Neural progenitor cell (in vitro differentiated cells): ENCODE measurements around the gene PTPRH. TPM values are rescaled to one million over a fixed set of nuclear protein-coding genes. Genes with fewer than 3 reads are reported as not detected.

Source experiments
- DNase-seq: peaks from one replicate; pipeline ENCODE4 v3.0.0-alpha.2; 2016; ENCODE audit warnings: low spot score
- H2AFZ ChIP-seq: fragments of 200-600 bp; sonication (generic); replicated peaks from 2 replicates; pipeline ENCODE4 v1.6.1; 2016; ENCODE audit warnings: antibody characterized with exemption
- H3F3A ChIP-seq: fragments of 200-600 bp; sonication (generic); 2 replicates; pipeline ENCODE4 v1.6.1; 2016; ENCODE audit warnings: antibody characterized with exemption, low read depth
- H3K27ac ChIP-seq: fragments of 200-600 bp; sonication (generic); 2 replicates; pipeline ENCODE4 v1.5.1; 2016; ENCODE audit warnings: mild to moderate bottlenecking
- H3K27me3 ChIP-seq: fragments of 200-600 bp; sonication (generic); 2 replicates; pipeline ENCODE4 v1.6.1; 2016; ENCODE audit warnings: mild to moderate bottlenecking, moderate library complexity
- H3K36me3 ChIP-seq: fragments of 200-600 bp; sonication (generic); 2 replicates; pipeline ENCODE4 v1.5.1; 2016
- H3K4me1 ChIP-seq: fragments of 200-600 bp; sonication (generic); 2 replicates; pipeline ENCODE4 v1.6.1; 2016; ENCODE audit warnings: mixed run types
- H3K4me2 ChIP-seq: fragments of 200-600 bp; sonication (generic); 2 replicates; pipeline ENCODE4 v1.6.1; 2016
- H3K4me3 ChIP-seq: fragments of 200-600 bp; sonication (generic); 2 replicates; pipeline ENCODE4 v1.5.1; 2016
- H3K79me2 ChIP-seq: fragments of 200-600 bp; sonication (generic); 2 replicates; pipeline ENCODE4 v1.6.1; 2016; ENCODE audit warnings: low read depth
- H3K9ac ChIP-seq: fragments of 200-600 bp; sonication (generic); 2 replicates; pipeline ENCODE4 v1.6.1; 2016
- H3K9me3 ChIP-seq: fragments of 200-600 bp; sonication (generic); 2 replicates; pipeline ENCODE4 v1.5.1; 2016; ENCODE audit warnings: low read depth
- H4K20me1 ChIP-seq: fragments of 200-600 bp; sonication (generic); 2 replicates; pipeline ENCODE4 v1.6.1; 2016; ENCODE audit warnings: low read depth
- H3K27ac Mint-ChIP-seq: 3 replicates; pipeline ENCODE4 v1.8.0; 2021; ENCODE audit warnings: mixed read lengths
- H3K27me3 Mint-ChIP-seq: 2 replicates; pipeline ENCODE4 v1.8.0; 2022; ENCODE audit warnings: low read depth, mild to moderate bottlenecking, inconsistent platforms, moderate library complexity, mixed read lengths; ENCODE audit not compliant: insufficient read depth
- H3K36me3 Mint-ChIP-seq: 3 replicates; pipeline ENCODE4 v1.8.0; 2021; ENCODE audit warnings: mixed read lengths
- H3K4me1 Mint-ChIP-seq: 3 replicates; pipeline ENCODE4 v1.8.0; 2021; ENCODE audit warnings: mixed read lengths
- H3K4me3 Mint-ChIP-seq: 3 replicates; pipeline ENCODE4 v1.8.0; 2021; ENCODE audit warnings: mild to moderate bottlenecking, moderate library complexity, mixed read lengths
- H3K9me3 Mint-ChIP-seq: 3 replicates; pipeline ENCODE4 v1.8.0; 2020; ENCODE audit warnings: mixed read lengths
- EZH2 ChIP-seq: fragments of 200-600 bp; sonication (generic); IDR thresholded peaks from 2 replicates; pipeline ENCODE4 v1.6.1; 2017; ENCODE audit warnings: antibody characterized with exemption, mild to moderate bottlenecking, moderate library complexity
- EZH2phosphoT487 ChIP-seq: fragments of 200-600 bp; sonication (generic); IDR thresholded peaks from 2 replicates; pipeline ENCODE4 v1.6.1; 2017; ENCODE audit warnings: antibody characterized with exemption
- total RNA-seq: library from RNA; depleted of rRNA; stranded (reverse); fragments of >200 nt; gene quantifications from 2 replicates; pipeline ENCODE4 v1.2.3, GENCODE V29; 2015; ENCODE audit warnings: low replicate concordance
- TF ChIP-seq, protein P1 (sequence below): fragments of 200-600 bp; sonication (generic); IDR thresholded peaks from 2 replicates; pipeline ENCODE4 v1.5.1; 2017; ENCODE audit warnings: antibody characterized with exemption, mild to moderate bottlenecking

The PTPRH gene
- total RNA-seq, 1 donor from 2014 or later: not detected

DNA sequence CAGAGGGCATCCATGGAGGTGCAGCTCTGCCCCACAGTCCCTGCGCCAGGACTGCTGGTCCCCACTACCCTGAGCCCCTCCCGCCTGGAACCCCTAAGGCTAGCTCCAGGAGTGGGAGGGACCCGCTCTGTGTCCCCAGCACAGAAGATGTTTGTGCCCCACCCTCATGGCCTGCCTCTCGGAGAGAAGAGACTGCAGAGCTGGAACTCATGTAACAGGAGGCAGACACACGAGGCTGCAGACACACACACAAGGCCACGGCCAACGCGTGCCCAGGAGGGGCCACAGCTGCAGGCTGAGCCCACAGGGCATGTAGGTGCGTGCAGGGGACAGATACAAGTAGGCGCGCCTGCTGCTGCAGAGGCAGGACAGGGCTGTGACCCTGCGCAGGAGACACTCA, 29.7 kb upstream of the PTPRH start:
- no peaks in the 10 kb centered on the region for H3K4me1 ChIP-seq
- TF ChIP-seq EZH2: no peak
- TF ChIP-seq, protein P1, sequence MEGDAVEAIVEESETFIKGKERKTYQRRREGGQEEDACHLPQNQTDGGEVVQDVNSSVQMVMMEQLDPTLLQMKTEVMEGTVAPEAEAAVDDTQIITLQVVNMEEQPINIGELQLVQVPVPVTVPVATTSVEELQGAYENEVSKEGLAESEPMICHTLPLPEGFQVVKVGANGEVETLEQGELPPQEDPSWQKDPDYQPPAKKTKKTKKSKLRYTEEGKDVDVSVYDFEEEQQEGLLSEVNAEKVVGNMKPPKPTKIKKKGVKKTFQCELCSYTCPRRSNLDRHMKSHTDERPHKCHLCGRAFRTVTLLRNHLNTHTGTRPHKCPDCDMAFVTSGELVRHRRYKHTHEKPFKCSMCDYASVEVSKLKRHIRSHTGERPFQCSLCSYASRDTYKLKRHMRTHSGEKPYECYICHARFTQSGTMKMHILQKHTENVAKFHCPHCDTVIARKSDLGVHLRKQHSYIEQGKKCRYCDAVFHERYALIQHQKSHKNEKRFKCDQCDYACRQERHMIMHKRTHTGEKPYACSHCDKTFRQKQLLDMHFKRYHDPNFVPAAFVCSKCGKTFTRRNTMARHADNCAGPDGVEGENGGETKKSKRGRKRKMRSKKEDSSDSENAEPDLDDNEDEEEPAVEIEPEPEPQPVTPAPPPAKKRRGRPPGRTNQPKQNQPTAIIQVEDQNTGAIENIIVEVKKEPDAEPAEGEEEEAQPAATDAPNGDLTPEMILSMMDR: no peak
- no peak for TF ChIP-seq EZH2phosphoT487
- peaks cover 29% of the 10 kb centered on the region for H3K36me3 Mint-ChIP-seq

DNA sequence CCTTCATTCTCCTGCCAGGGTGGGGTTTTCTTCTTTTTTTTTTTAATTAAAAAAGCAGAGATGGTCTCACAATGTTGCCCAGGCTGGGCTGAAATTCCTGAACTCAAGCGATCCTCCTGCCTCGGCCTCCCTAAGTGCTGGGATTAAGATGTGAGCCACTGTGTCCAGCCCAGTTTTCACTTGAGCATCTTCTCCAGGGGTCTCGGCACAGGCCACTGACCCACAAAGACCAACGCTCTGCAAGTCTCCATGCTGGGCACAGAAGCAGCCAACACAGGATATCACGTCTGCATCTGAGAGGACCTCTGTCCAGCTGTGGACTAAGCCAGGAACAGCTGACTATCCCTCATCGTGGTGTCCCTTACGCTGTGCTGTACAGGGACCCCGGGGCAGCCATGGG, 28.7 kb upstream of the PTPRH start:
- H3K79me2 ChIP-seq: no peaks in the 10 kb centered on the region
- no peaks in the 10 kb centered on the region for H3K27me3 ChIP-seq
- no peak overlapping the region for H3K4me3 ChIP-seq
- H3K4me2 ChIP-seq: no peak overlapping the region
- Mint-ChIP-seq H3K9me3 (no peaks in the 10 kb centered on the region), H3K27ac (no peak overlapping the region), H3K4me1 (no peaks in the 10 kb centered on the region), H3K27me3 (peaks cover 10% of the 10 kb centered on the region), H3K36me3 (peaks cover 27% of the 10 kb centered on the region), H3K4me3 (no peak overlapping the region)
- no peak for DNase-seq
- H3K4me1 ChIP-seq: no peaks in the 10 kb centered on the region
- no peaks in the 10 kb centered on the region for H3K36me3 ChIP-seq
- no peaks in the 10 kb centered on the region for H3F3A ChIP-seq
- no peak overlapping the region for H3K27ac ChIP-seq
- no peak overlapping the region for H3K9ac ChIP-seq
- no peak overlapping the region for H2AFZ ChIP-seq
- no peaks in the 10 kb centered on the region for H4K20me1 ChIP-seq
- TF ChIP-seq EZH2: no peak
- TF ChIP-seq EZH2phosphoT487: no peak
- TF ChIP-seq, protein P1: no peak
- H3K9me3 ChIP-seq: no peaks in the 10 kb centered on the region

More for the DNA sequence above, 29.7 kb upstream of the PTPRH start:
- H3K27ac Mint-ChIP-seq: no peak overlapping the region
- Histone ChIP-seq H3K36me3 (no peaks in the 10 kb centered on the region), H3F3A (no peaks in the 10 kb centered on the region), H3K9ac (no peak overlapping the region), H3K4me3 (no peak overlapping the region), H3K4me2 (no peak overlapping the region), H4K20me1 (peaks cover 4% of the 10 kb centered on the region), H3K79me2 (no peaks in the 10 kb centered on the region), H3K27me3 (no peaks in the 10 kb centered on the region), H3K9me3 (no peaks in the 10 kb centered on the region), H3K27ac (no peak overlapping the region), H2AFZ (no peak overlapping the region)
- DNase-seq: no peak
- H3K27me3 Mint-ChIP-seq: peaks cover 10% of the 10 kb centered on the region
- no peaks in the 10 kb centered on the region for H3K4me1 Mint-ChIP-seq
- H3K4me3 Mint-ChIP-seq: no peak overlapping the region
- no peaks in the 10 kb centered on the region for H3K9me3 Mint-ChIP-seq

DNA sequence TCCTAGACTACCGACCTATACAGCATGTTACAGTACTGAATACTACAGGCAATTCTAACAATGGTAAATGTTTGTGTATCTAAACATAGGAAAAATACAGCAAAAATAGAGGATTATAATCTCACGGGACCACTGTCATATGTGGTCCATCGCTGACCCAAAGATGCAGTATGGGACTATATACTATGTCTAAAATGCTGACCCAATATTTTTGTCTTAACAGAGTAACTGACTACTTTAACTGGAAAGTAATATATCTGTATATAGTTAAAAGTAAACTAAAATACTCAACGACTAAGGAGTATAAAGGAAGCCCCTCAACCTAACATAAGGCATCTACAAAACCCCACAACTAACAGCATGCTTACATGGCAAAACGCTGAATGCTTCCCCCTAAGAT, 23.7 kb upstream of the PTPRH start:
- Histone ChIP-seq H3K79me2 (no peaks in the 10 kb centered on the region), H2AFZ (no peak overlapping the region), H3K36me3 (no peaks in the 10 kb centered on the region), H3K4me3 (no peak overlapping the region), H3K27me3 (no peaks in the 10 kb centered on the region), H3K9ac (no peak overlapping the region), H3K4me1 (no peaks in the 10 kb centered on the region), H3F3A (no peaks in the 10 kb centered on the region), H4K20me1 (peaks cover 8% of the 10 kb centered on the region), H3K4me2 (no peak overlapping the region), H3K9me3 (no peaks in the 10 kb centered on the region), H3K27ac (no peak overlapping the region)
- Mint-ChIP-seq H3K4me3 (no peak overlapping the region), H3K27me3 (peaks cover 3% of the 10 kb centered on the region), H3K27ac (no peak overlapping the region), H3K36me3 (peaks cover 19% of the 10 kb centered on the region), H3K4me1 (no peaks in the 10 kb centered on the region), H3K9me3 (no peaks in the 10 kb centered on the region)
- TF ChIP-seq, protein P1: no peak
- no peak for TF ChIP-seq EZH2
- TF ChIP-seq EZH2phosphoT487: no peak
- no peak for DNase-seq

DNA sequence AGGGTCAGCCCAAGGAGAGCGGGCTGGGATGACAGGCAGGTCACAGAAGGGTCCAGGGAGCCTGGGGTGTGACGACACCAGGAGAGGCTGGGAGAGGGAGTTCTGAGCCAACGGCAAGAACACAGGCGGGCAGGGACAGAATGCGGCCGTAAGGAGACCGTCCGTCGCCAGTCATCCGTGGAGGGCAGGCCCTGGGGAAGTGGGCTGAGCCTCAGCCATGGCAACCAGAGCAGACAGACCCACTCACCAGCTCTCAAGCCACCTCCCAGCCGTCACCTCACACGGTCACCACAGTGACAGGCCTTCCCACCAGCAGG, 22.9 kb upstream of the PTPRH start:
- Histone ChIP-seq H3K27ac (no peak overlapping the region), H3K4me3 (no peak overlapping the region), H2AFZ (no peak overlapping the region), H3K27me3 (no peaks in the 10 kb centered on the region), H3K4me2 (no peak overlapping the region), H4K20me1 (peaks cover 8% of the 10 kb centered on the region), H3K9ac (no peak overlapping the region), H3K36me3 (no peaks in the 10 kb centered on the region), H3F3A (no peaks in the 10 kb centered on the region), H3K9me3 (no peaks in the 10 kb centered on the region), H3K79me2 (no peaks in the 10 kb centered on the region), H3K4me1 (no peaks in the 10 kb centered on the region)
- no peak overlapping the region for H3K4me3 Mint-ChIP-seq
- H3K4me1 Mint-ChIP-seq: no peaks in the 10 kb centered on the region
- no peak for DNase-seq
- no peaks in the 10 kb centered on the region for H3K9me3 Mint-ChIP-seq
- TF ChIP-seq EZH2phosphoT487: no peak
- TF ChIP-seq EZH2: no peak
- TF ChIP-seq, protein P1: no peak
- peaks cover 3% of the 10 kb centered on the region for H3K27me3 Mint-ChIP-seq
- peaks cover 15% of the 10 kb centered on the region for H3K36me3 Mint-ChIP-seq
- H3K27ac Mint-ChIP-seq: no peak overlapping the region
